ENCODE measurements around the gene STEAP1B. TPM values are rescaled to one million over a fixed set of nuclear protein-coding genes. Genes with fewer than 3 reads are reported as not detected.
A peak's percentile ranks its signal among the peaks of the same experiment; 100 is the strongest.

STEAP1B gene
- polyA plus RNA-seq, 1 of the 3 experiments (the other 2 are of a cell fraction): 14.7 TPM

GRCh38 chr7:22474645-22475044, 25.3 kb downstream of the STEAP1B start:
- H4K20me1 ChIP-seq (ENCODE audit: insufficient read depth): no peaks in the 10 kb centered on the region
- no peak overlapping the region for H3K9ac ChIP-seq
- H2AFZ ChIP-seq (ENCODE audit: low read depth): no peak overlapping the region
- no peaks in the 10 kb centered on the region for H3F3A ChIP-seq (replicated peaks; ENCODE audit: insufficient read depth)
- H3K27ac ChIP-seq (ENCODE audit: low read depth in 2 of 2, low read length in 1 of 2): no peak overlapping the region
- H3K79me2 ChIP-seq (ENCODE audit: insufficient read depth): no peaks in the 10 kb centered on the region
- no peaks in the 10 kb centered on the region for H3K9me2 ChIP-seq
- H3K4me3 ChIP-seq (ENCODE audit: low read depth in 2 of 2, low read length in 1 of 2): no peak overlapping the region
- no peak overlapping the region for H3K4me2 ChIP-seq
- no peak for TF ChIP-seq MAX (IDR thresholded peaks at IDR 0.05; ENCODE audit: low read depth)
- TF ChIP-seq REST (IDR thresholded peaks at IDR 0.05; ENCODE audit: low read depth, low read length): peak; percentile 84
- peaks cover 0 to 34% of the 10 kb centered on the region in 2 experiments for H3K36me3 ChIP-seq (replicated peaks in 1 of 2; ENCODE audit: control insufficient read depth in 1 of 2, insufficient read depth in 2 of 2, low read length in 1 of 2)
- ChIA-PET POLR2A (no interaction called here), CTCF (interaction anchor here (0.7 to 17.0 kb wide), 3 partner anchors 15 to 363 kb away, joined by 3 to 203 read pairs (median 5); partner anchors contain the start of gene STEAP1B)
- DNase-seq: no peak
- no peaks in the 10 kb centered on the region for H3K27me3 ChIP-seq (ENCODE audit: insufficient read depth)
- H3K9me3 ChIP-seq: no peaks in the 10 kb centered on the region
- no peaks in the 10 kb centered on the region for H3K4me1 ChIP-seq (ENCODE audit: control insufficient read depth in 1 of 2, insufficient read depth in 2 of 2, low read depth in 1 of 2, low read length in 1 of 2)
- 48% methylated on average over 2 of the region's 2 CpGs for WGBS (ENCODE audit: low lambda C conversion rate)

GRCh38 chr7:22470981-22471380, 29.0 kb downstream of the STEAP1B start:
- H3K36me3 ChIP-seq (replicated peaks in 1 of 2; ENCODE audit: control insufficient read depth in 1 of 2, insufficient read depth in 2 of 2, low read length in 1 of 2): peaks cover 0 to 40% of the 10 kb centered on the region in 2 experiments
- H4K20me1 ChIP-seq (ENCODE audit: insufficient read depth): no peaks in the 10 kb centered on the region
- H3K9ac ChIP-seq: no peak overlapping the region
- no peaks in the 10 kb centered on the region for H3K79me2 ChIP-seq (ENCODE audit: insufficient read depth)
- no peak overlapping the region for H3K4me3 ChIP-seq (ENCODE audit: low read depth in 2 of 2, low read length in 1 of 2)
- TF ChIP-seq SMC3 (IDR thresholded peaks at IDR 0.05; ENCODE audit: low read depth, low read length) (no peak), NFIC (IDR thresholded peaks at IDR 0.05; ENCODE audit: borderline replicate concordance) (no peak), REST (IDR thresholded peaks at IDR 0.05; ENCODE audit: low read depth, low read length) (no peak), USF2 (IDR thresholded peaks at IDR 0.05; ENCODE audit: borderline replicate concordance, low read depth, low read length) (no peak), NRF1 (IDR thresholded peaks at IDR 0.05; ENCODE audit: low read depth, low read length) (no peak), MXI1 (IDR thresholded peaks at IDR 0.05; ENCODE audit: low read depth, low read length) (no peak), EP300 (IDR thresholded peaks at IDR 0.05; ENCODE audit: borderline replicate concordance in 1 of 2, low read depth in 1 of 2, low read length in 1 of 2) (no peak)
- H2AFZ ChIP-seq (ENCODE audit: low read depth): no peak overlapping the region
- no peak overlapping the region for H3K4me2 ChIP-seq
- no peaks in the 10 kb centered on the region for H3K9me2 ChIP-seq
- H3K9me3 ChIP-seq: no peaks in the 10 kb centered on the region
- ChIA-PET POLR2A (no interaction called here), CTCF (interaction anchor here (0.7 to 17.0 kb wide), 3 partner anchors 9 to 388 kb away, joined by 3 to 203 read pairs (median 3); no protein-coding TSS in a partner anchor)
- no peaks in the 10 kb centered on the region for H3F3A ChIP-seq (replicated peaks; ENCODE audit: insufficient read depth)
- 87% methylated on average over 10 of the region's 10 CpGs for WGBS (ENCODE audit: low lambda C conversion rate)
- no peak overlapping the region for H3K27ac ChIP-seq (ENCODE audit: low read depth in 2 of 2, low read length in 1 of 2)
- H3K27me3 ChIP-seq (ENCODE audit: insufficient read depth): no peaks in the 10 kb centered on the region
- no peaks in the 10 kb centered on the region for H3K4me1 ChIP-seq (ENCODE audit: control insufficient read depth in 1 of 2, insufficient read depth in 2 of 2, low read depth in 1 of 2, low read length in 1 of 2)
- DNase-seq: no peak
